ENCODE results near the gene MON1B. TPM values are rescaled to one million over a fixed set of nuclear protein-coding genes. Genes with fewer than 3 reads are reported as not detected.
A peak's percentile ranks its signal among the peaks of the same experiment; 100 is the strongest.

The MON1B gene
- total and polyA plus RNA-seq, 2 of the 13 experiments (the other 11 are each of a cell fraction or from before 2014, with no cell fraction given), result 13.4 to 15.6 TPM

DNA sequence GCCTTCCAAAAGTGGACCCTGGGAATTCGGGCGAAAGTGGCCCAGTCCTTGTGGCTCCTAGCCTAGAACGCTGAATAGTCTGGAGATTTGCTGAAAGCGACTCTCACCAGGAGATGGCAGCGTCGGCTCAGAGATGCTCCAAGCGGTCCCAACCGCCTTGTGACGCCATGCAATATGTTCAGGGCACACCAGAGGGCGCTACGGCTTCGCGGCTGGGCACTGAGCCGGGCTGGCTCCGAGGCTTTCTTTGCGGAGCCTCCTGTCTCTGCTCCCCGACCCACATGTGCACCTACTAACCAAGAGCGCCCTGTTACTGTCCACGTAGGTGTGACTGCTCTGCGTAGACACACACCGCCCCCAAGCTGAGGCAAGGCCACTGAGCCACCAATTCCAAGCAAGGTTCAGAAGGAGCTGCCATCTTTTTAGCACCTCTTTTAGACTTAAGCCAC lies 45.1 kb downstream of the MON1B start (continued):
- TF ChIP-seq, protein P1, sequence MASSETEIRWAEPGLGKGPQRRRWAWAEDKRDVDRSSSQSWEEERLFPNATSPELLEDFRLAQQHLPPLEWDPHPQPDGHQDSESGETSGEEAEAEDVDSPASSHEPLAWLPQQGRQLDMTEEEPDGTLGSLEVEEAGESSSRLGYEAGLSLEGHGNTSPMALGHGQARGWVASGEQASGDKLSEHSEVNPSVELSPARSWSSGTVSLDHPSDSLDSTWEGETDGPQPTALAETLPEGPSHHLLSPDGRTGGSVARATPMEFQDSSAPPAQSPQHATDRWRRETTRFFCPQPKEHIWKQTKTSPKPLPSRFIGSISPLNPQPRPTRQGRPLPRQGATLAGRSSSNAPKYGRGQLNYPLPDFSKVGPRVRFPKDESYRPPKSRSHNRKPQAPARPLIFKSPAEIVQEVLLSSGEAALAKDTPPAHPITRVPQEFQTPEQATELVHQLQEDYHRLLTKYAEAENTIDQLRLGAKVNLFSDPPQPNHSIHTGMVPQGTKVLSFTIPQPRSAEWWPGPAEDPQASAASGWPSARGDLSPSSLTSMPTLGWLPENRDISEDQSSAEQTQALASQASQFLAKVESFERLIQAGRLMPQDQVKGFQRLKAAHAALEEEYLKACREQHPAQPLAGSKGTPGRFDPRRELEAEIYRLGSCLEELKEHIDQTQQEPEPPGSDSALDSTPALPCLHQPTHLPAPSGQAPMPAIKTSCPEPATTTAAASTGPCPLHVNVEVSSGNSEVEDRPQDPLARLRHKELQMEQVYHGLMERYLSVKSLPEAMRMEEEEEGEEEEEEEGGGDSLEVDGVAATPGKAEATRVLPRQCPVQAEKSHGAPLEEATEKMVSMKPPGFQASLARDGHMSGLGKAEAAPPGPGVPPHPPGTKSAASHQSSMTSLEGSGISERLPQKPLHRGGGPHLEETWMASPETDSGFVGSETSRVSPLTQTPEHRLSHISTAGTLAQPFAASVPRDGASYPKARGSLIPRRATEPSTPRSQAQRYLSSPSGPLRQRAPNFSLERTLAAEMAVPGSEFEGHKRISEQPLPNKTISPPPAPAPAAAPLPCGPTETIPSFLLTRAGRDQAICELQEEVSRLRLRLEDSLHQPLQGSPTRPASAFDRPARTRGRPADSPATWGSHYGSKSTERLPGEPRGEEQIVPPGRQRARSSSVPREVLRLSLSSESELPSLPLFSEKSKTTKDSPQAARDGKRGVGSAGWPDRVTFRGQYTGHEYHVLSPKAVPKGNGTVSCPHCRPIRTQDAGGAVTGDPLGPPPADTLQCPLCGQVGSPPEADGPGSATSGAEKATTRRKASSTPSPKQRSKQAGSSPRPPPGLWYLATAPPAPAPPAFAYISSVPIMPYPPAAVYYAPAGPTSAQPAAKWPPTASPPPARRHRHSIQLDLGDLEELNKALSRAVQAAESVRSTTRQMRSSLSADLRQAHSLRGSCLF (CRISPR knock-in tag; IDR thresholded peaks at IDR 0.05; ENCODE audit: borderline replicate concordance), result no peak
- TF ChIP-seq RBFOX2 (IDR thresholded peaks at IDR 0.05; ENCODE audit: low read depth, low read length) (no peak), FOXJ3 (CRISPR knock-in tag; IDR thresholded peaks at IDR 0.05; ENCODE audit: borderline replicate concordance) (no peak), RELA (CRISPR knock-in tag; IDR thresholded peaks at IDR 0.05) (peak; percentile 54; the same call in 1 of the 2 replicates), RAD21 (CRISPR knock-in tag; IDR thresholded peaks at IDR 0.05) (peak; percentile 100), PRPF4 (IDR thresholded peaks at IDR 0.05; ENCODE audit: low read depth, low read length, poor library complexity, severe bottlenecking) (no peak), XBP1 (CRISPR knock-in tag; IDR thresholded peaks at IDR 0.05) (no peak), ZNF614 (CRISPR knock-in tag; IDR thresholded peaks at IDR 0.05; ENCODE audit: borderline replicate concordance) (peak; percentile 48; the same call in 1 of the 2 replicates), SMARCE1 (IDR thresholded peaks at IDR 0.05; ENCODE audit: borderline replicate concordance) (no peak)
- TF ChIP-seq, protein P2, sequence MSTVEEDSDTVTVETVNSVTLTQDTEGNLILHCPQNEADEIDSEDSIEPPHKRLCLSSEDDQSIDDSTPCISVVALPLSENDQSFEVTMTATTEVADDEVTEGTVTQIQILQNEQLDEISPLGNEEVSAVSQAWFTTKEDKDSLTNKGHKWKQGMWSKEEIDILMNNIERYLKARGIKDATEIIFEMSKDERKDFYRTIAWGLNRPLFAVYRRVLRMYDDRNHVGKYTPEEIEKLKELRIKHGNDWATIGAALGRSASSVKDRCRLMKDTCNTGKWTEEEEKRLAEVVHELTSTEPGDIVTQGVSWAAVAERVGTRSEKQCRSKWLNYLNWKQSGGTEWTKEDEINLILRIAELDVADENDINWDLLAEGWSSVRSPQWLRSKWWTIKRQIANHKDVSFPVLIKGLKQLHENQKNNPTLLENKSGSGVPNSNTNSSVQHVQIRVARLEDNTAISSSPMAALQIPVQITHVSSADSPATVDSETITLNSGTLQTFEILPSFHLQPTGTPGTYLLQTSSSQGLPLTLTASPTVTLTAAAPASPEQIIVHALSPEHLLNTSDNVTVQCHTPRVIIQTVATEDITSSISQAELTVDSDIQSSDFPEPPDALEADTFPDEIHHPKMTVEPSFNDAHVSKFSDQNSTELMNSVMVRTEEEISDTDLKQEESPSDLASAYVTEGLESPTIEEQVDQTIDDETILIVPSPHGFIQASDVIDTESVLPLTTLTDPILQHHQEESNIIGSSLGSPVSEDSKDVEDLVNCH (CRISPR knock-in tag; IDR thresholded peaks at IDR 0.05), result no peak
- TF ChIP-seq, protein P3, sequence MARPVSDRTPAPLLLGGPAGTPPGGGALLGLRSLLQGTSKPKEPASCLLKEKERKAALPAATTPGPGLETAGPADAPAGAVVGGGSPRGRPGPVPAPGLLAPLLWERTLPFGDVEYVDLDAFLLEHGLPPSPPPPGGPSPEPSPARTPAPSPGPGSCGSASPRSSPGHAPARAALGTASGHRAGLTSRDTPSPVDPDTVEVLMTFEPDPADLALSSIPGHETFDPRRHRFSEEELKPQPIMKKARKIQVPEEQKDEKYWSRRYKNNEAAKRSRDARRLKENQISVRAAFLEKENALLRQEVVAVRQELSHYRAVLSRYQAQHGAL (CRISPR knock-in tag; IDR thresholded peaks at IDR 0.05; ENCODE audit: not compliant biosample characterization), result no peak
- TF ChIP-seq, protein P4, sequence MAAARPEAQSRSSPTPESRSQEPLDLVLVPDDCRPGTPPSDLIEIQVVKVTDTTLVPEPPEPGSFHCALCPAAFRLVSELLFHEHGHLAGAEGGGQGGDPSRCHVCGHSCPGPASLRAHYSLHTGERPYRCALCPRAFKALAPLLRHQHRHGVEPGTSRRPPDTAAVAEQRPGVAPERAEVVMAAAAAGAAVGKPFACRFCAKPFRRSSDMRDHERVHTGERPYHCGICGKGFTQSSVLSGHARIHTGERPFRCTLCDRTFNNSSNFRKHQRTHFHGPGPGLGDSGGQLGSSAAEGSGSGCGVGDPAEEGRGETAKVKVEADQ (CRISPR knock-in tag; IDR thresholded peaks at IDR 0.05; ENCODE audit: borderline replicate concordance), result no peak
- TF ChIP-seq, protein P5, sequence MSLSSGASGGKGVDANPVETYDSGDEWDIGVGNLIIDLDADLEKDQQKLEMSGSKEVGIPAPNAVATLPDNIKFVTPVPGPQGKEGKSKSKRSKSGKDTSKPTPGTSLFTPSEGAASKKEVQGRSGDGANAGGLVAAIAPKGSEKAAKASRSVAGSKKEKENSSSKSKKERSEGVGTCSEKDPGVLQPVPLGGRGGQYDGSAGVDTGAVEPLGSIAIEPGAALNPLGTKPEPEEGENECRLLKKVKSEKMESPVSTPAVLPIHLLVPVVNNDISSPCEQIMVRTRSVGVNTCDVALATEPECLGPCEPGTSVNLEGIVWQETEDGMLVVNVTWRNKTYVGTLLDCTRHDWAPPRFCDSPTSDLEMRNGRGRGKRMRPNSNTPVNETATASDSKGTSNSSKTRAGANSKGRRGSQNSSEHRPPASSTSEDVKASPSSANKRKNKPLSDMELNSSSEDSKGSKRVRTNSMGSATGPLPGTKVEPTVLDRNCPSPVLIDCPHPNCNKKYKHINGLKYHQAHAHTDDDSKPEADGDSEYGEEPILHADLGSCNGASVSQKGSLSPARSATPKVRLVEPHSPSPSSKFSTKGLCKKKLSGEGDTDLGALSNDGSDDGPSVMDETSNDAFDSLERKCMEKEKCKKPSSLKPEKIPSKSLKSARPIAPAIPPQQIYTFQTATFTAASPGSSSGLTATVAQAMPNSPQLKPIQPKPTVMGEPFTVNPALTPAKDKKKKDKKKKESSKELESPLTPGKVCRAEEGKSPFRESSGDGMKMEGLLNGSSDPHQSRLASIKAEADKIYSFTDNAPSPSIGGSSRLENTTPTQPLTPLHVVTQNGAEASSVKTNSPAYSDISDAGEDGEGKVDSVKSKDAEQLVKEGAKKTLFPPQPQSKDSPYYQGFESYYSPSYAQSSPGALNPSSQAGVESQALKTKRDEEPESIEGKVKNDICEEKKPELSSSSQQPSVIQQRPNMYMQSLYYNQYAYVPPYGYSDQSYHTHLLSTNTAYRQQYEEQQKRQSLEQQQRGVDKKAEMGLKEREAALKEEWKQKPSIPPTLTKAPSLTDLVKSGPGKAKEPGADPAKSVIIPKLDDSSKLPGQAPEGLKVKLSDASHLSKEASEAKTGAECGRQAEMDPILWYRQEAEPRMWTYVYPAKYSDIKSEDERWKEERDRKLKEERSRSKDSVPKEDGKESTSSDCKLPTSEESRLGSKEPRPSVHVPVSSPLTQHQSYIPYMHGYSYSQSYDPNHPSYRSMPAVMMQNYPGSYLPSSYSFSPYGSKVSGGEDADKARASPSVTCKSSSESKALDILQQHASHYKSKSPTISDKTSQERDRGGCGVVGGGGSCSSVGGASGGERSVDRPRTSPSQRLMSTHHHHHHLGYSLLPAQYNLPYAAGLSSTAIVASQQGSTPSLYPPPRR (CRISPR knock-in tag; IDR thresholded peaks at IDR 0.05; ENCODE audit: borderline replicate concordance), result no peak
- TF ChIP-seq, protein P6, sequence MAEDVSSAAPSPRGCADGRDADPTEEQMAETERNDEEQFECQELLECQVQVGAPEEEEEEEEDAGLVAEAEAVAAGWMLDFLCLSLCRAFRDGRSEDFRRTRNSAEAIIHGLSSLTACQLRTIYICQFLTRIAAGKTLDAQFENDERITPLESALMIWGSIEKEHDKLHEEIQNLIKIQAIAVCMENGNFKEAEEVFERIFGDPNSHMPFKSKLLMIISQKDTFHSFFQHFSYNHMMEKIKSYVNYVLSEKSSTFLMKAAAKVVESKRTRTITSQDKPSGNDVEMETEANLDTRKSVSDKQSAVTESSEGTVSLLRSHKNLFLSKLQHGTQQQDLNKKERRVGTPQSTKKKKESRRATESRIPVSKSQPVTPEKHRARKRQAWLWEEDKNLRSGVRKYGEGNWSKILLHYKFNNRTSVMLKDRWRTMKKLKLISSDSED (CRISPR knock-in tag; IDR thresholded peaks at IDR 0.05), result no peak
